Measurements from ENCODE around the gene ARIH2.

Gene ARIH2

DNA sequence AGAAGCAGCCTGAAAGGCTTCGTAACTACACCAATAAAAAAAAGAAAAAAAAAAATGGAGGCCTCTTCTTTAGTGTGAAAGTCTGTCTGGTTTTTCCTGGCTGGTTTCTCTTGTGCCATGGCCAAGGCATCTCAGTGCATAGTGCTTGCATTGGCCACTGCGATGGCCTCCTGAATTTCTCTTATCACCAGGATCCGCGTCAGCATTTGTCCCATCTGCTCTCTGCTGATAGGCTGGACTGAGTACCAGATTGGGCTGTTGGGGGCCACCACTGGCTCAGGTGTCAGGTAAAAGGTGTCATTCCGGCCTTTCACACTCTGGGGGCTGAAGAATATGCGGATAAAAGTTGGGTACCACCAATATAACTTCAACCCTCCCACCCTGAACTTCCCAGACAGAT, 111.7 kb downstream of the ARIH2 start:
- no peak for TF ChIP-seq POLR2A (IDR thresholded peaks at IDR 0.05; ENCODE audit: low read depth, low read length)
- DNase-seq (ENCODE audit: insufficient read length, low spot score), result no peak
- FAIRE-seq, result no peak

- no peak for TF ChIP-seq POLR2A (IDR thresholded peaks at IDR 0.05; ENCODE audit: low read depth, low read length)
- no peak for FAIRE-seq
Observed at GRCh38 chr3:49032646-49033304, 114.1 kb downstream of the ARIH2 start.

GRCh38 chr3:49034650-49035049, 116.0 kb downstream of the ARIH2 start:
- DNase-seq (ENCODE audit: insufficient read length, low spot score) (no peak), FAIRE-seq (no peak)
- TF ChIP-seq POLR2A (IDR thresholded peaks at IDR 0.05; ENCODE audit: low read depth, low read length), result no peak

More at GRCh38 chr3:49032646-49033304, 114.1 kb downstream of the ARIH2 start:
- no peak for DNase-seq (ENCODE audit: insufficient read length, low spot score)

- DNase-seq (ENCODE audit: insufficient read length, low spot score), result no peak
- TF ChIP-seq POLR2A (IDR thresholded peaks at IDR 0.05; ENCODE audit: low read depth, low read length), result no peak
- FAIRE-seq, result no peak
Observed at GRCh38 chr3:49035281-49035680, 116.6 kb downstream of the ARIH2 start.
